Eye (tissue), 1 donor: ENCODE measurements around the gene OST4.

Experiments used
- DNase-seq: peaks from one replicate; pipeline ENCODE4 v3.0.0-alpha.2; 2015

OST4 gene

GRCh38 chr2:27023740-27024139, 47.7 kb downstream of the OST4 start:
- DNase-seq = no peak

GRCh38 chr2:27021253-27022049, 50.0 kb downstream of the OST4 start:
- no peak for DNase-seq
